Left renal pelvis (tissue), 4 donors: ENCODE measurements around the gene SF1. TPM values are rescaled to one million over a fixed set of nuclear protein-coding genes. Genes with fewer than 3 reads are reported as not detected.

ENCODE experiments used
- DNase-seq, 4 donors: peaks; one replicate each; pipeline ENCODE4 v3.0.0-alpha.2; 2013; ENCODE audit warnings: low read depth in 4 of 4, low spot score in 3 of 4
- polyA plus RNA-seq, 4 donors: library from polyadenylated mRNA; unstranded; fragments of 120-200 nt; gene quantifications; one replicate each; pipeline ENCODE4 v1.2.1, GENCODE V29; 2013; ENCODE audit not compliant: insufficient read length in 4 of 4

SF1 gene
- polyA plus RNA-seq, 4 donors = 299 to 439 (median 376) TPM

- no peak for DNase-seq
These were observed 62.4 kb downstream of the SF1 start for GRCh38 chr11:64715756-64716472.

GRCh38 chr11:64715110-64715509 lies 63.2 kb downstream of the SF1 start:
- no peak for DNase-seq

- DNase-seq = no peak
These were observed 63.7 kb downstream of the SF1 start for GRCh38 chr11:64714666-64715065.

Other genes with a start within 250 kb of the SF1 start
- gene SLC22A11, start 222.6 kb downstream of the SF1 start, polyA plus RNA-seq = 10 to 100 TPM in 3 of 4 donors, under 1 TPM in 1; 0.98 to 33.0 (median 21.4) TPM
- gene SLC22A12, start 187.3 kb downstream of the SF1 start, polyA plus RNA-seq = 1 to 10 TPM in 3 of 4 donors, under 1 TPM in 1; 0.08 to 5.3 (median 3.2) TPM
- 10 to 100 TPM; 15.1 to 55.2 (median 18.8) TPM for gene NRXN2, start 55.3 kb downstream of the SF1 start, polyA plus RNA-seq
- 1 to 10 TPM; 4.1 to 7.7 (median 6.3) TPM for gene RASGRP2, start 34.4 kb downstream of the SF1 start, polyA plus RNA-seq
- 10 to 100 TPM in 1 of 4 donors, 1 to 10 TPM in 3; 1.3 to 11.9 (median 2.4) TPM for gene PYGM, start 18.6 kb downstream of the SF1 start, polyA plus RNA-seq
- gene MAP4K2, start 24.7 kb upstream of the SF1 start, polyA plus RNA-seq = 10 to 100 TPM; 12.9 to 27.7 (median 18.1) TPM
- 10 to 100 TPM; 31.4 to 50.8 (median 36.5) TPM for gene MEN1, start 32.0 kb upstream of the SF1 start, polyA plus RNA-seq
- gene CDC42BPG, start 66.1 kb upstream of the SF1 start, polyA plus RNA-seq = 1 to 10 TPM in 3 of 4 donors, under 1 TPM in 1; 0.97 to 10.0 (median 4.9) TPM
- 10 to 100 TPM; 48.7 to 68.8 (median 58.5) TPM for gene EHD1, start 100.1 kb upstream of the SF1 start, polyA plus RNA-seq
- 10 to 100 TPM; 12.9 to 26.0 (median 15.6) TPM for gene ATG2A, start 138.7 kb upstream of the SF1 start, polyA plus RNA-seq
- gene PPP2R5B, start 146.1 kb upstream of the SF1 start, polyA plus RNA-seq = 10 to 100 TPM; 13.2 to 20.8 (median 17.4) TPM
- gene GPHA2, start 157.4 kb upstream of the SF1 start, polyA plus RNA-seq = 1 to 10 TPM; 1.6 to 3.5 (median 2.4) TPM
- 1 to 10 TPM in 1 of 4 donors, under 1 TPM in 2, not detected in 1; 0.53 to 1.3 (median 0.92) TPM for gene MAJIN, start 193.6 kb upstream of the SF1 start, polyA plus RNA-seq
- 1 to 10 TPM; 2.3 to 2.9 (median 2.6) TPM for gene BATF2, start 218.4 kb upstream of the SF1 start, polyA plus RNA-seq
- gene ARL2, start 235.6 kb upstream of the SF1 start, polyA plus RNA-seq = 10 to 100 TPM; 54.6 to 74.5 (median 63.5) TPM
- 10 to 100 TPM; 25.3 to 32.4 (median 28.6) TPM for gene SNX15, start 248.9 kb upstream of the SF1 start, polyA plus RNA-seq